Hematopoietic multipotent progenitor cell treated with erythropoietin and hydrocortisone succinate and interleukin-3 and kit ligand, for 4 days (in vitro differentiated cells): Measurements from ENCODE around the gene RAMACL.

Experiments used
- DNase-seq: peaks from one replicate; pipeline ENCODE4 v3.0.0-alpha.2; 2015

The RAMACL gene

GRCh38 chr6:166573511-166574216, 12.8 kb downstream of the RAMACL start:
- DNase-seq, result no peak

- no peak for DNase-seq
Observed at GRCh38 chr6:166572370-166573261, 13.9 kb downstream of the RAMACL start.

- DNase-seq, result no peak
Observed at GRCh38 chr6:166570929-166571713, 15.4 kb downstream of the RAMACL start.

GRCh38 chr6:166569206-166569605, 17.3 kb downstream of the RAMACL start:
- DNase-seq, result no peak

GRCh38 chr6:166567813-166568212, 18.7 kb downstream of the RAMACL start:
- no peak for DNase-seq

GRCh38 chr6:166567107-166567506, 19.4 kb downstream of the RAMACL start:
- DNase-seq, result no peak

GRCh38 chr6:166566026-166567011, 20.2 kb downstream of the RAMACL start:
- no peak for DNase-seq

- DNase-seq, result no peak
Observed at GRCh38 chr6:166565084-166565967, 21.2 kb downstream of the RAMACL start.

- no peak for DNase-seq
Observed at GRCh38 chr6:166563805-166564204, 22.7 kb downstream of the RAMACL start.

GRCh38 chr6:166563200-166563599, 23.3 kb downstream of the RAMACL start:
- no peak for DNase-seq

- DNase-seq, result no peak
Observed at GRCh38 chr6:166562726-166563125, 23.8 kb downstream of the RAMACL start.

GRCh38 chr6:166561771-166562359, 24.6 kb downstream of the RAMACL start:
- no peak for DNase-seq

- DNase-seq, result no peak
Observed at GRCh38 chr6:166560222-166560621, 26.3 kb downstream of the RAMACL start.

GRCh38 chr6:166559662-166560061, 26.8 kb downstream of the RAMACL start:
- no peak for DNase-seq

- no peak for DNase-seq
Observed at GRCh38 chr6:166559211-166559610, 27.3 kb downstream of the RAMACL start.

- DNase-seq, result no peak
Observed at GRCh38 chr6:166558156-166559005, 28.1 kb downstream of the RAMACL start.

GRCh38 chr6:166556863-166557322, 29.6 kb downstream of the RAMACL start:
- peak; percentile 78 for DNase-seq

- no peak for DNase-seq
Observed at GRCh38 chr6:166556336-166556735, 30.1 kb downstream of the RAMACL start.

- no peak for DNase-seq
Observed at GRCh38 chr6:166555086-166555485, 31.4 kb downstream of the RAMACL start.
